Stimulated activated CD8-positive, alpha-beta memory T cell treated with anti-CD3 and anti-CD28 coated beads, Interleukin-12 subunit alpha, Interleukin-12 subunit beta, amount 100 ng/mL, for 24 hours (primary cell): ENCODE data around the gene PPCDC.

ENCODE experiments used
- DNase-seq: peaks from one replicate; pipeline ENCODE4 v3.0.0-alpha.2; 2020; ENCODE audit errors: extremely low read depth

Gene PPCDC

GRCh38 chr15:75043509-75044257 lies 20.3 kb downstream of the PPCDC start:
- no peak for DNase-seq

- DNase-seq = no peak
Measured at GRCh38 chr15:75044258-75044878, 21.0 kb downstream of the PPCDC start.

- no peak for DNase-seq
Measured at GRCh38 chr15:75045332-75046015, 22.1 kb downstream of the PPCDC start.

GRCh38 chr15:75048394-75048793 lies 25.0 kb downstream of the PPCDC start:
- DNase-seq = no peak

GRCh38 chr15:75049392-75049791 lies 26.0 kb downstream of the PPCDC start:
- no peak for DNase-seq

GRCh38 chr15:75050283-75050682 lies 26.9 kb downstream of the PPCDC start:
- no peak for DNase-seq

- DNase-seq = no peak
Measured at GRCh38 chr15:75051191-75051608, 27.8 kb downstream of the PPCDC start.

GRCh38 chr15:75051711-75052110 lies 28.3 kb downstream of the PPCDC start:
- no peak for DNase-seq

GRCh38 chr15:75052972-75053747 lies 29.8 kb downstream of the PPCDC start:
- no peak for DNase-seq

GRCh38 chr15:75053748-75054125 lies 30.3 kb downstream of the PPCDC start:
- DNase-seq = no peak

GRCh38 chr15:75054172-75054897 lies 30.9 kb downstream of the PPCDC start:
- no peak for DNase-seq

GRCh38 chr15:75056036-75056435 lies 32.6 kb downstream of the PPCDC start:
- no peak for DNase-seq

- no peak for DNase-seq
Measured at GRCh38 chr15:75058127-75058905, 34.9 kb downstream of the PPCDC start.

GRCh38 chr15:75059607-75060006 lies 36.2 kb downstream of the PPCDC start:
- DNase-seq = no peak

GRCh38 chr15:75061272-75061671 lies 37.9 kb downstream of the PPCDC start:
- no peak for DNase-seq

- DNase-seq = no peak
Measured at GRCh38 chr15:75062706-75063105, 39.3 kb downstream of the PPCDC start.

- no peak for DNase-seq
Measured at GRCh38 chr15:75063338-75063737, 39.9 kb downstream of the PPCDC start.

- no peak for DNase-seq
Measured at GRCh38 chr15:75063889-75064288, 40.5 kb downstream of the PPCDC start.

- DNase-seq = no peak
Measured at GRCh38 chr15:75064846-75065245, 41.5 kb downstream of the PPCDC start.

GRCh38 chr15:75065467-75065850 lies 42.1 kb downstream of the PPCDC start:
- no peak for DNase-seq
